OCI-LY7 (cell line): ENCODE measurements around the gene CD274.

Experiments
- CTCF ChIP-seq: fragments of 200-600 bp; sonication (generic); conservative IDR thresholded peaks from 2 replicates; pipeline ENCODE4 v1.5.1; 2014; ENCODE audit warnings: mild to moderate bottlenecking, antibody characterized with exemption, low read length, moderate library complexity, mixed read lengths
- EZH2phosphoT487 ChIP-seq: fragments of 200-600 bp; sonication (generic); IDR thresholded peaks from 2 replicates; pipeline ENCODE4 v1.6.1; 2018; ENCODE audit warnings: low read depth, borderline replicate concordance, mild to moderate bottlenecking, mixed run types, antibody characterized with exemption, low read length, moderate library complexity, mixed read lengths

- no peak for TF ChIP-seq CTCF
- no peak for TF ChIP-seq EZH2phosphoT487
Observed at GRCh38 chr9:5483306-5483705, 33.0 kb downstream of the CD274 start.
